ENCODE results near the gene KCNIP4. TPM values are rescaled to one million over a fixed set of nuclear protein-coding genes. Genes with fewer than 3 reads are reported as not detected.

The KCNIP4 gene
- total and polyA plus RNA-seq, 2 of the 8 experiments (the other 6 are each of a cell fraction or from before 2014, with no cell fraction given) = 0.06 TPM; not detected in 1

- no peaks in the 10 kb centered on the region for H3K4me1 ChIP-seq (replicated peaks in 1 of 4; ENCODE audit: control insufficient read depth in 3 of 4, insufficient read depth in 4 of 4, low read length in 3 of 4)
- peak overlapping the region; percentile 85 for H2AFZ ChIP-seq (ENCODE audit: low read length)
- FAIRE-seq (no peak), DNase-seq (ENCODE audit: low read depth in 1 of 2, low spot score in 2 of 2) (no peak)
- H2BK20ac ChIP-seq (ENCODE audit: low read length) = no peak overlapping the region
- H4K8ac ChIP-seq (ENCODE audit: extremely low read depth, insufficient read depth, low read length) = no peak overlapping the region
- H3K27ac ChIP-seq (ENCODE audit: low read depth, low read length) = no peak overlapping the region
- POLR2A ChIA-PET (ENCODE audit: partially characterized antibody) = no interaction called here
- H3K79me1 ChIP-seq (ENCODE audit: low read depth, low read length) = no peaks in the 10 kb centered on the region
- no peak for TF ChIP-seq EZH2 (IDR thresholded peaks at IDR 0.05; ENCODE audit: low read depth, low read length, severe bottlenecking)
- TF ChIP-seq MAX (IDR thresholded peaks at IDR 0.05) = no peak
- no peak for TF ChIP-seq TCF12 (IDR thresholded peaks at IDR 0.05; ENCODE audit: low read depth, low read length)
- no peak for TF ChIP-seq NANOG (IDR thresholded peaks at IDR 0.05; ENCODE audit: insufficient read depth, low read depth, low read length, poor library complexity, severe bottlenecking)
- TF ChIP-seq POLR2A (IDR thresholded peaks at IDR 0.05; ENCODE audit: control extremely low read depth in 1 of 2, low read depth in 2 of 2, low read length in 2 of 2) = no peak
- no peak for TF ChIP-seq GTF2F1 (IDR thresholded peaks at IDR 0.05; ENCODE audit: borderline replicate concordance, low read depth, low read length)
- no peak for TF ChIP-seq CHD2 (IDR thresholded peaks at IDR 0.05; ENCODE audit: low read length)
- TF ChIP-seq SP2 (IDR thresholded peaks at IDR 0.05; ENCODE audit: low read length) = no peak
- TF ChIP-seq KDM4A (IDR thresholded peaks at IDR 0.05; ENCODE audit: low read depth, low read length, severe bottlenecking) = no peak
- TF ChIP-seq POLR2AphosphoS5 (IDR thresholded peaks at IDR 0.05; ENCODE audit: low read depth, low read length) = no peak
- TF ChIP-seq FOSL1 (IDR thresholded peaks at IDR 0.05; ENCODE audit: insufficient read depth, low read depth, low read length) = no peak
- TF ChIP-seq TEAD4 (IDR thresholded peaks at IDR 0.05; ENCODE audit: low read depth, low read length) = no peak
- no peak for TF ChIP-seq MAFK (IDR thresholded peaks at IDR 0.05; ENCODE audit: low read depth, low read length)
- no peak for TF ChIP-seq JUND (IDR thresholded peaks at IDR 0.05; ENCODE audit: low read length)
- TF ChIP-seq SP4 (IDR thresholded peaks at IDR 0.05; ENCODE audit: low read length) = no peak
- H3K56ac ChIP-seq (replicated peaks; ENCODE audit: insufficient read length, low read depth, low read length) = no peak overlapping the region
- H3K23ac ChIP-seq (ENCODE audit: insufficient read length) = no peak overlapping the region
- H3K14ac ChIP-seq (ENCODE audit: insufficient read length) = no peak overlapping the region
- H3K9me3 ChIP-seq (ENCODE audit: insufficient read depth in 2 of 2, low read depth in 1 of 2, low read length in 1 of 2) = no peaks in the 10 kb centered on the region
- no peak overlapping the region for H2BK120ac ChIP-seq (replicated peaks; ENCODE audit: low read depth, low read length)
- no peak overlapping the region for H4K91ac ChIP-seq (replicated peaks; ENCODE audit: insufficient read length, low read length)
- H2BK15ac ChIP-seq (ENCODE audit: low read length) = no peak overlapping the region
- no peak overlapping the region for H3K4me3 ChIP-seq (ENCODE audit: extremely low read depth in 1 of 4, insufficient read depth in 2 of 4, low read depth in 3 of 4, low read length in 4 of 4)
- H4K5ac ChIP-seq (ENCODE audit: insufficient read length, low read depth, low read length) = no peak overlapping the region
- 75% methylated on average over 6 of the region's 6 CpGs; no CpG with 5 or more reads in 1 of the 2 experiments for WGBS, 2 experiments (ENCODE audit: extremely low coverage in 1 of 2, insufficient coverage in 1 of 2, insufficient read length in 1 of 2, insufficient replicate concordance in 2 of 2, low coverage in 1 of 2, low lambda C conversion rate in 2 of 2, missing lambda C conversion rate in 1 of 2)
- H3K9ac ChIP-seq (replicated peaks in 1 of 4; ENCODE audit: extremely low read depth in 1 of 4, low read depth in 3 of 4, low read length in 3 of 4) = no peak overlapping the region
- H3K79me2 ChIP-seq (ENCODE audit: control insufficient read depth in 1 of 2, insufficient read depth in 2 of 2, low read length in 2 of 2) = no peaks in the 10 kb centered on the region
- no peak overlapping the region for H3K4me2 ChIP-seq (ENCODE audit: insufficient read depth in 1 of 2, low read depth in 2 of 2, low read length in 2 of 2)
- H3K27me3 ChIP-seq (replicated peaks in 1 of 4; ENCODE audit: control insufficient read depth in 3 of 4, extremely low read depth in 1 of 4, insufficient read depth in 3 of 4, low read length in 3 of 4) = peaks cover 0 to 1% (median 0%) of the 10 kb centered on the region in 4 experiments; a peak in 1 of 7 replicates
- no peaks in the 10 kb centered on the region for H4K20me1 ChIP-seq (replicated peaks in 1 of 2; ENCODE audit: control insufficient read depth in 1 of 2, insufficient read depth in 2 of 2, low read length in 2 of 2)
- CTCF ChIA-PET (ENCODE audit: partially characterized antibody) = no interaction called here
- no peak overlapping the region for H3K18ac ChIP-seq (ENCODE audit: extremely low read depth, low read length)
- no peak overlapping the region for H3K4ac ChIP-seq (replicated peaks; ENCODE audit: insufficient read length, low read depth, low read length)
- H2BK12ac ChIP-seq (ENCODE audit: low read depth, low read length) = no peak overlapping the region
- H3K23me2 ChIP-seq (ENCODE audit: low read depth, low read length) = no peaks in the 10 kb centered on the region
- H2BK5ac ChIP-seq (ENCODE audit: low read depth, low read length) = no peak overlapping the region
- no peaks in the 10 kb centered on the region for H3K36me3 ChIP-seq (ENCODE audit: control insufficient read depth in 2 of 4, insufficient read depth in 4 of 4, low read length in 3 of 4)
- no peak overlapping the region for H2AK5ac ChIP-seq (ENCODE audit: low read depth, low read length)
Observed at GRCh38 chr4:20960291-20960690, 988.3 kb downstream of the KCNIP4 start.

All from H1 (cell line).